Measurements from ENCODE around the gene RAB29.
"Not testable (repeated sequence)": the region's sequence is repeated elsewhere in the genome, so short reads cannot be mapped to it uniquely, and the experiment has no call there.

Gene RAB29

DNA sequence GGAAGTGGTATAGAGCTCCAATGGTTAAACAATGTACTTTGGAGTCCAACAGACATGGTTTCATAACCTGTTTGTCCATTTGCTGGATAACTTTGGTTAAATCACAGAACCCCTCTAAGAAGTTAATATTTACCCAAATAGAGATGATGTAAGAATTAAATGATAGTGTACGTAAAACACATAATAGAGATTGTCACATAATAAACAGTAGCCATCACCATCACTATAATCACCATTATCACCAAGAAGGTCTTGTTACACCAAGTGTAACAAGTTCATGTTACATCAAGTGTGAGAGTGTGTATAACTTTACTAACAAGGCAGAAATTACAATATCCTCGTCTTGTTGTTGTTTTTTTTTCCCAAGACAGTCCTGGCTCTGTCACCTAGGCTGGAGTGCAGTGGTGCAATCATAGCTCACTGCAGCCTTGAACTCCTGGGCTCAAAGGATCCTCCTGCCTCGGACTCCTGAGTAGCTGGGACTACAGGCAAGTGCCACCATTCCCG, 48.6 kb downstream of the RAB29 start:
- Histone ChIP-seq H3K4me1 (ENCODE audit: control insufficient read depth, insufficient read depth, low read length) (no peaks in the 10 kb centered on the region), H3K27me3 (ENCODE audit: control insufficient read depth in 1 of 2, insufficient read depth in 2 of 2, low read length in 2 of 2) (no peaks in the 10 kb centered on the region), H3K4me3 (ENCODE audit: low read length in 2 of 2) (no peak overlapping the region), H3K9me3 (ENCODE audit: control insufficient read depth in 2 of 2, low read length in 2 of 2) (no peaks in the 10 kb centered on the region), H3K9ac (ENCODE audit: low read length in 2 of 2) (no peak overlapping the region), H3K27ac (ENCODE audit: low read length) (no peak overlapping the region), H3K36me3 (ENCODE audit: control insufficient read depth in 2 of 2, insufficient read depth in 2 of 2, low read length in 2 of 2) (peaks cover 4 to 12% of the 10 kb centered on the region in 2 donors)

GRCh38 chr1:205725514-205725913, 49.8 kb downstream of the RAB29 start:
- Histone ChIP-seq H3K27ac (ENCODE audit: low read length) (no peak overlapping the region), H3K36me3 (ENCODE audit: control insufficient read depth in 2 of 2, insufficient read depth in 2 of 2, low read length in 2 of 2) (peaks cover 7 to 19% of the 10 kb centered on the region in 2 donors), H3K9me3 (ENCODE audit: control insufficient read depth in 2 of 2, low read length in 2 of 2) (no peaks in the 10 kb centered on the region), H3K9ac (ENCODE audit: low read length in 2 of 2) (no peak overlapping the region), H3K4me1 (ENCODE audit: control insufficient read depth, insufficient read depth, low read length) (no peaks in the 10 kb centered on the region), H3K27me3 (ENCODE audit: control insufficient read depth in 1 of 2, insufficient read depth in 2 of 2, low read length in 2 of 2) (no peaks in the 10 kb centered on the region), H3K4me3 (ENCODE audit: low read length in 2 of 2) (no peak overlapping the region)

GRCh38 chr1:205720740-205721139, 54.5 kb downstream of the RAB29 start:
- not testable (repeated sequence) for H3K27me3 ChIP-seq (ENCODE audit: control insufficient read depth in 1 of 2, insufficient read depth in 2 of 2, low read length in 2 of 2); H3K9ac ChIP-seq (ENCODE audit: low read length in 2 of 2); H3K9me3 ChIP-seq (ENCODE audit: control insufficient read depth in 2 of 2, low read length in 2 of 2); H3K27ac ChIP-seq (ENCODE audit: low read length); H3K4me1 ChIP-seq (ENCODE audit: control insufficient read depth, insufficient read depth, low read length); H3K4me3 ChIP-seq (ENCODE audit: low read length in 2 of 2)
- H3K36me3 ChIP-seq (ENCODE audit: control insufficient read depth in 2 of 2, insufficient read depth in 2 of 2, low read length in 2 of 2) = peaks cover 23 to 47% of the 10 kb centered on the region in 2 donors

DNA sequence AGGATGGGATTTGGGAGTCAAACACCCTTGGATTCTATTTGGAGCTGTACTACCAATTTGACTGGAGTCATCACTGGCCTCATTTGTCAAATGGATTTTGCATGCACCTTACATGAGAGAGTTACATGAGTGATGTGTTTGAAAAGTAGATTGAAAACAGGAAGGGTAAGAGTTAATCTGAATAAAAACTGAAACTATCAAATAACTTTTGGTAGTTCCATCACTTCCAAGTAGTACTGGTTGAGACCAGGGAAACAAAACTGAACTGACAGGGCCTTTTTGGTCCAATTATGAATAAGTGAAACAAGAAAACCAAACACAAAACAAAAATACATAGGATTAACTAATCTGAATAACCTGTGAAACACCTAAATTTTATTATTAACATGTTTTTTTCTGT, 55.5 kb downstream of the RAB29 start:
- H3K9me3 ChIP-seq (ENCODE audit: control insufficient read depth in 2 of 2, low read length in 2 of 2) = no peaks in the 10 kb centered on the region
- no peak overlapping the region for H3K4me3 ChIP-seq (ENCODE audit: low read length in 2 of 2)
- H3K36me3 ChIP-seq (ENCODE audit: control insufficient read depth in 2 of 2, insufficient read depth in 2 of 2, low read length in 2 of 2) = peaks cover 29 to 47% of the 10 kb centered on the region in 2 donors
- no peaks in the 10 kb centered on the region for H3K27me3 ChIP-seq (ENCODE audit: control insufficient read depth in 1 of 2, insufficient read depth in 2 of 2, low read length in 2 of 2)
- H3K9ac ChIP-seq (ENCODE audit: low read length in 2 of 2) = no peak overlapping the region
- no peaks in the 10 kb centered on the region for H3K4me1 ChIP-seq (ENCODE audit: control insufficient read depth, insufficient read depth, low read length)
- no peak overlapping the region for H3K27ac ChIP-seq (ENCODE audit: low read length)

GRCh38 chr1:205719015-205719414, 56.3 kb downstream of the RAB29 start:
- Histone ChIP-seq H3K4me3 (ENCODE audit: low read length in 2 of 2) (no peak overlapping the region), H3K9ac (ENCODE audit: low read length in 2 of 2) (no peak overlapping the region), H3K27ac (ENCODE audit: low read length) (no peak overlapping the region), H3K4me1 (ENCODE audit: control insufficient read depth, insufficient read depth, low read length) (no peaks in the 10 kb centered on the region), H3K36me3 (ENCODE audit: control insufficient read depth in 2 of 2, insufficient read depth in 2 of 2, low read length in 2 of 2) (peaks cover 29 to 44% of the 10 kb centered on the region in 2 donors), H3K9me3 (ENCODE audit: control insufficient read depth in 2 of 2, low read length in 2 of 2) (no peaks in the 10 kb centered on the region), H3K27me3 (ENCODE audit: control insufficient read depth in 1 of 2, insufficient read depth in 2 of 2, low read length in 2 of 2) (no peaks in the 10 kb centered on the region)

Data from stomach smooth muscle (tissue), 2 donors.